Caco-2 (cell line): ENCODE measurements around the gene PLA2G12A. TPM values are rescaled to one million over a fixed set of nuclear protein-coding genes. Genes with fewer than 3 reads are reported as not detected.

Experiments
- BruUV-seq: library from RNA; stranded (reverse); fragments of 400-500 nt; replicated peaks from 2 replicates; lab custom pipeline; 2021; lab: Mats Ljungman, UMichigan
- CTCF ChIA-PET: fragments of 300-600 bp; sonication (Branson Sonifier 250); formaldehyde crosslinking; loops from one replicate; lab custom pipeline; 2022; ENCODE audit warnings: antibody characterized with exemption; lab: Charles Lee
- POLR2A ChIA-PET: fragments of 300-600 bp; sonication (Branson Sonifier 250); formaldehyde crosslinking; loops from one replicate; lab custom pipeline; 2022; ENCODE audit warnings: antibody characterized with exemption; lab: Charles Lee
- DNase-seq, 2 experiments: peaks; one replicate each; pipeline versions ENCODE4 v3.0.0 to v3.0.0-alpha.2; 2020 to 2022
- H3K27me3 ChIP-seq: replicated peaks from 2 replicates; pipeline ENCODE4 v1.6.0; 2011; ENCODE audit warnings: low read length; ENCODE audit not compliant: control insufficient read depth, insufficient read depth
- H3K36me3 ChIP-seq: 2 replicates; pipeline ENCODE4 v1.5.1; 2011; ENCODE audit warnings: low read length; ENCODE audit not compliant: control insufficient read depth, insufficient read depth
- H3K4me1 ChIP-seq: fragments of 250-450 bp; sonication (Bioruptor Pico); 2 replicates; pipeline ENCODE4 v1.5.1; 2020; ENCODE audit warnings: mild to moderate bottlenecking
- H3K4me3 ChIP-seq: 2 replicates; pipeline ENCODE4 v1.5.1; 2011; ENCODE audit warnings: low read depth, mild to moderate bottlenecking, control low read depth, low read length
- H3K9me3 ChIP-seq: fragments of 250-450 bp; sonication (Bioruptor Pico); 2 replicates; pipeline ENCODE4 v1.5.1; 2020; ENCODE audit warnings: mild to moderate bottlenecking, moderate library complexity
- H3K27ac Mint-ChIP-seq: one replicate; pipeline ENCODE4 v1.8.0; 2022; ENCODE audit warnings: mixed read lengths; ENCODE audit not compliant: unreplicated experiment
- H3K27me3 Mint-ChIP-seq: one replicate; pipeline ENCODE4 v1.8.0; 2022; ENCODE audit warnings: mixed read lengths; ENCODE audit not compliant: insufficient read depth, unreplicated experiment
- H3K36me3 Mint-ChIP-seq: one replicate; pipeline ENCODE4 v1.8.0; 2022; ENCODE audit warnings: mild to moderate bottlenecking, mixed read lengths; ENCODE audit not compliant: insufficient read depth, unreplicated experiment
- H3K4me1 Mint-ChIP-seq: one replicate; pipeline ENCODE4 v1.8.0; 2022; ENCODE audit warnings: low read depth, mixed read lengths; ENCODE audit not compliant: unreplicated experiment
- H3K4me3 Mint-ChIP-seq: one replicate; pipeline ENCODE4 v1.8.0; 2022; ENCODE audit warnings: mild to moderate bottlenecking, moderate library complexity, mixed read lengths; ENCODE audit not compliant: unreplicated experiment
- H3K9me3 Mint-ChIP-seq: one replicate; pipeline ENCODE4 v1.8.0; 2022; ENCODE audit warnings: mixed read lengths; ENCODE audit not compliant: unreplicated experiment
- CTCF ChIP-seq, 2 experiments: fragments of 200-600 bp in 1 of 2; IDR thresholded peaks; 1 replicate in 1 of 2; 2 replicates in 1 of 2; pipeline versions ENCODE4 v1.5.1 to v1.8.0; 2011 to 2022; ENCODE audit warnings: antibody characterized with exemption in 1 of 2, control low read depth in 1 of 2, inconsistent platforms in 1 of 2, low read depth in 1 of 2, low read length in 1 of 2, mild to moderate bottlenecking in 1 of 2, moderate library complexity in 1 of 2; ENCODE audit not compliant: insufficient read depth in 1 of 2, severe bottlenecking in 1 of 2, unreplicated experiment in 1 of 2
- intact Hi-C: fragments of 100-400 bp; cut with micrococcal nuclease; formaldehyde crosslinking; loops from one replicate; pipeline ENCODE4 v1.10.0; 2022; ENCODE audit not compliant: unreplicated experiment
- total RNA-seq: library from RNA; stranded (reverse); gene quantifications from 2 replicates; pipeline ENCODE4 v1.2.3, GENCODE V29; 2022

The PLA2G12A gene
- total RNA-seq, 1 experiment from 2014 or later, result 34.1 TPM

- ChIA-PET POLR2A (no interaction called here), CTCF (no interaction called here)
- no peaks in the 10 kb centered on the region for H3K9me3 ChIP-seq
- Mint-ChIP-seq H3K9me3 (no peaks in the 10 kb centered on the region), H3K27me3 (no peaks in the 10 kb centered on the region), H3K4me1 (no peaks in the 10 kb centered on the region), H3K4me3 (no peak overlapping the region), H3K36me3 (no peaks in the 10 kb centered on the region), H3K27ac (no peak overlapping the region)
- H3K27me3 ChIP-seq, result no peaks in the 10 kb centered on the region
- no peak for TF ChIP-seq CTCF (IDR thresholded peaks at IDR 0.05; ENCODE audit: insufficient read depth in 1 of 2, low read depth in 1 of 2, low read length in 1 of 2, severe bottlenecking in 1 of 2, unreplicated experiment in 1 of 2)
- no peaks in the 10 kb centered on the region for H3K4me1 ChIP-seq
- peaks cover 1% of the 10 kb centered on the region; the same call in 1 of the 2 replicates for H3K36me3 ChIP-seq
- no peak overlapping the region for H3K4me3 ChIP-seq
- BruUV-seq, result no TSS peak
- intact Hi-C loops, result no loop called here
- no peak for DNase-seq
These were observed 7.5 kb downstream of the PLA2G12A start for GRCh38 chr4:109722357-109722756.

GRCh38 chr4:109721033-109721432, 8.8 kb downstream of the PLA2G12A start:
- Mint-ChIP-seq H3K27ac (no peak overlapping the region), H3K27me3 (no peaks in the 10 kb centered on the region), H3K36me3 (no peaks in the 10 kb centered on the region), H3K4me1 (no peaks in the 10 kb centered on the region), H3K4me3 (no peak overlapping the region), H3K9me3 (no peaks in the 10 kb centered on the region)
- Histone ChIP-seq H3K4me3 (no peak overlapping the region), H3K4me1 (no peaks in the 10 kb centered on the region), H3K9me3 (no peaks in the 10 kb centered on the region), H3K27me3 (no peaks in the 10 kb centered on the region), H3K36me3 (peaks cover 1% of the 10 kb centered on the region; the same call in 1 of the 2 replicates)
- POLR2A ChIA-PET, result no interaction called here
- intact Hi-C loops, result no loop called here
- BruUV-seq, result no TSS peak
- TF ChIP-seq CTCF (IDR thresholded peaks at IDR 0.05; ENCODE audit: insufficient read depth in 1 of 2, low read depth in 1 of 2, low read length in 1 of 2, severe bottlenecking in 1 of 2, unreplicated experiment in 1 of 2), result no peak
- DNase-seq, result no peak
- CTCF ChIA-PET, result no interaction called here

GRCh38 chr4:109719604-109720003, 10.3 kb downstream of the PLA2G12A start:
- no peaks in the 10 kb centered on the region for H3K4me1 ChIP-seq
- H3K9me3 ChIP-seq, result no peaks in the 10 kb centered on the region
- BruUV-seq, result no TSS peak
- intact Hi-C loops, result no loop called here
- no peaks in the 10 kb centered on the region for H3K27me3 ChIP-seq
- Mint-ChIP-seq H3K27me3 (no peaks in the 10 kb centered on the region), H3K4me1 (no peaks in the 10 kb centered on the region), H3K27ac (no peak overlapping the region), H3K4me3 (no peak overlapping the region), H3K9me3 (no peaks in the 10 kb centered on the region), H3K36me3 (no peaks in the 10 kb centered on the region)
- TF ChIP-seq CTCF (IDR thresholded peaks at IDR 0.05; ENCODE audit: insufficient read depth in 1 of 2, low read depth in 1 of 2, low read length in 1 of 2, severe bottlenecking in 1 of 2, unreplicated experiment in 1 of 2), result no peak
- no peak overlapping the region for H3K4me3 ChIP-seq
- DNase-seq, result no peak
- CTCF ChIA-PET, result no interaction called here
- POLR2A ChIA-PET, result no interaction called here
- peaks cover 1% of the 10 kb centered on the region; the same call in 1 of the 2 replicates for H3K36me3 ChIP-seq
